CD4-positive, alpha-beta T cell treated with Interleukin-15 for 1 hour (primary cell): Measurements from ENCODE around the gene CADM2.

Experiments used
- DNase-seq: peaks from one replicate; pipeline ENCODE4 v3.0.0-alpha.2; 2020

The CADM2 gene

GRCh38 chr3:85208650-85209049 is 249.9 kb downstream of the CADM2 start:
- DNase-seq, result no peak

- no peak for DNase-seq
Measured at GRCh38 chr3:85210540-85210939, 251.8 kb downstream of the CADM2 start.

- no peak for DNase-seq
Measured at GRCh38 chr3:85228966-85229365, 270.2 kb downstream of the CADM2 start.

GRCh38 chr3:85244091-85244490 is 285.3 kb downstream of the CADM2 start:
- DNase-seq, result no peak

GRCh38 chr3:85244519-85244918 is 285.7 kb downstream of the CADM2 start:
- DNase-seq, result no peak

- no peak for DNase-seq
Measured at GRCh38 chr3:85251766-85252165, 293.0 kb downstream of the CADM2 start.

GRCh38 chr3:85252686-85253085 is 293.9 kb downstream of the CADM2 start:
- DNase-seq, result no peak

GRCh38 chr3:85254738-85255137 is 295.9 kb downstream of the CADM2 start:
- DNase-seq, result no peak

- DNase-seq, result no peak
Measured at GRCh38 chr3:85255949-85256348, 297.2 kb downstream of the CADM2 start.

- no peak for DNase-seq
Measured at GRCh38 chr3:85258326-85258725, 299.5 kb downstream of the CADM2 start.

GRCh38 chr3:85258819-85259218 is 300.0 kb downstream of the CADM2 start:
- no peak for DNase-seq

GRCh38 chr3:85259748-85260147 is 301.0 kb downstream of the CADM2 start:
- no peak for DNase-seq

- no peak for DNase-seq
Measured at GRCh38 chr3:85264381-85264780, 305.6 kb downstream of the CADM2 start.

- no peak for DNase-seq
Measured at GRCh38 chr3:85270488-85270887, 311.7 kb downstream of the CADM2 start.

GRCh38 chr3:85271911-85272310 is 313.1 kb downstream of the CADM2 start:
- DNase-seq, result no peak

- no peak for DNase-seq
Measured at GRCh38 chr3:85288257-85288656, 329.5 kb downstream of the CADM2 start.

GRCh38 chr3:85297291-85297690 is 338.5 kb downstream of the CADM2 start:
- DNase-seq, result no peak

- DNase-seq, result no peak
Measured at GRCh38 chr3:85298032-85298431, 339.2 kb downstream of the CADM2 start.

GRCh38 chr3:85303156-85303555 is 344.4 kb downstream of the CADM2 start:
- DNase-seq, result no peak

GRCh38 chr3:85304360-85304964 is 345.7 kb downstream of the CADM2 start:
- DNase-seq, result no peak

- no peak for DNase-seq
Measured at GRCh38 chr3:85312331-85312730, 353.5 kb downstream of the CADM2 start.

GRCh38 chr3:85313380-85313779 is 354.6 kb downstream of the CADM2 start:
- no peak for DNase-seq

GRCh38 chr3:85316252-85316651 is 357.5 kb downstream of the CADM2 start:
- no peak for DNase-seq

- no peak for DNase-seq
Measured at GRCh38 chr3:85321892-85322291, 363.1 kb downstream of the CADM2 start.

GRCh38 chr3:85330071-85330470 is 371.3 kb downstream of the CADM2 start:
- no peak for DNase-seq

- no peak for DNase-seq
Measured at GRCh38 chr3:85337895-85338294, 379.1 kb downstream of the CADM2 start.
